NB4 (cell line): Measurements from ENCODE around the gene EXOC7.

ENCODE experiments used
- POLR2A ChIP-seq: IDR thresholded peaks from 2 replicates; pipeline ENCODE4 v1.6.1; 2011; ENCODE audit warnings: mild to moderate bottlenecking; ENCODE audit not compliant: insufficient read length; ENCODE audit errors: extremely low read depth
- TF ChIP-seq, protein P1 (sequence below): IDR thresholded peaks from one replicate; pipeline ENCODE4 v1.5.1; 2012; ENCODE audit warnings: low read depth, low read length
- TF ChIP-seq, protein P2 (sequence below): IDR thresholded peaks from 2 replicates; pipeline ENCODE4 v1.6.1; 2011; ENCODE audit warnings: low read depth, low read length

GRCh38 chr17:76136276-76137000 is 32.9 kb upstream of the EXOC7 start:
- TF ChIP-seq, protein P1, sequence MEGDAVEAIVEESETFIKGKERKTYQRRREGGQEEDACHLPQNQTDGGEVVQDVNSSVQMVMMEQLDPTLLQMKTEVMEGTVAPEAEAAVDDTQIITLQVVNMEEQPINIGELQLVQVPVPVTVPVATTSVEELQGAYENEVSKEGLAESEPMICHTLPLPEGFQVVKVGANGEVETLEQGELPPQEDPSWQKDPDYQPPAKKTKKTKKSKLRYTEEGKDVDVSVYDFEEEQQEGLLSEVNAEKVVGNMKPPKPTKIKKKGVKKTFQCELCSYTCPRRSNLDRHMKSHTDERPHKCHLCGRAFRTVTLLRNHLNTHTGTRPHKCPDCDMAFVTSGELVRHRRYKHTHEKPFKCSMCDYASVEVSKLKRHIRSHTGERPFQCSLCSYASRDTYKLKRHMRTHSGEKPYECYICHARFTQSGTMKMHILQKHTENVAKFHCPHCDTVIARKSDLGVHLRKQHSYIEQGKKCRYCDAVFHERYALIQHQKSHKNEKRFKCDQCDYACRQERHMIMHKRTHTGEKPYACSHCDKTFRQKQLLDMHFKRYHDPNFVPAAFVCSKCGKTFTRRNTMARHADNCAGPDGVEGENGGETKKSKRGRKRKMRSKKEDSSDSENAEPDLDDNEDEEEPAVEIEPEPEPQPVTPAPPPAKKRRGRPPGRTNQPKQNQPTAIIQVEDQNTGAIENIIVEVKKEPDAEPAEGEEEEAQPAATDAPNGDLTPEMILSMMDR: no peak
- TF ChIP-seq POLR2A: no peak
- TF ChIP-seq, protein P2, sequence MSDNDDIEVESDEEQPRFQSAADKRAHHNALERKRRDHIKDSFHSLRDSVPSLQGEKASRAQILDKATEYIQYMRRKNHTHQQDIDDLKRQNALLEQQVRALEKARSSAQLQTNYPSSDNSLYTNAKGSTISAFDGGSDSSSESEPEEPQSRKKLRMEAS: no peak
